Measurements from ENCODE around the gene CCHCR1. TPM values are rescaled to one million over a fixed set of nuclear protein-coding genes. Genes with fewer than 3 reads are reported as not detected.
A peak's percentile ranks its signal among the peaks of the same experiment; 100 is the strongest.

The CCHCR1 gene
- total RNA-seq, 2 donors from 2014 or later = 47.5 to 64.2 TPM

- no peak for ATAC-seq (replicated peaks in 1 of 2)
- no peaks in the 10 kb centered on the region for H3K27me3 Mint-ChIP-seq (ENCODE audit: low read depth)
- no peaks in the 10 kb centered on the region for H3K4me1 Mint-ChIP-seq (ENCODE audit: low read depth)
- H3K9me3 Mint-ChIP-seq = no peaks in the 10 kb centered on the region
- DNase-seq = no peak
- H3K4me3 Mint-ChIP-seq = no peak overlapping the region
- peaks cover 2 to 3% of the 10 kb centered on the region in 2 donors for H3K36me3 Mint-ChIP-seq (ENCODE audit: insufficient read depth in 2 of 2)
- no peak overlapping the region for H3K27ac Mint-ChIP-seq
Measured at GRCh38 chr6:31144970-31145340, 12.6 kb downstream of the CCHCR1 start.

- Mint-ChIP-seq H3K27ac (no peak overlapping the region), H3K9me3 (no peaks in the 10 kb centered on the region), H3K36me3 (ENCODE audit: insufficient read depth in 2 of 2) (peaks cover 1 to 2% of the 10 kb centered on the region in 2 donors), H3K4me3 (no peak overlapping the region), H3K27me3 (ENCODE audit: low read depth) (no peaks in the 10 kb centered on the region), H3K4me1 (ENCODE audit: low read depth) (no peaks in the 10 kb centered on the region)
- no peak for DNase-seq
- no peak for ATAC-seq (replicated peaks in 1 of 2)
Measured at GRCh38 chr6:31144296-31144969, 13.2 kb downstream of the CCHCR1 start.

GRCh38 chr6:31143148-31143547, 14.5 kb downstream of the CCHCR1 start:
- H3K4me3 Mint-ChIP-seq = no peak overlapping the region
- no peak for DNase-seq
- no peak overlapping the region for H3K27ac Mint-ChIP-seq
- H3K9me3 Mint-ChIP-seq = no peaks in the 10 kb centered on the region
- H3K4me1 Mint-ChIP-seq (ENCODE audit: low read depth) = no peaks in the 10 kb centered on the region
- ATAC-seq (replicated peaks in 1 of 2) = no peak
- no peaks in the 10 kb centered on the region for H3K27me3 Mint-ChIP-seq (ENCODE audit: low read depth)
- H3K36me3 Mint-ChIP-seq (ENCODE audit: insufficient read depth in 2 of 2) = peaks cover 1 to 2% of the 10 kb centered on the region in 2 donors

DNA sequence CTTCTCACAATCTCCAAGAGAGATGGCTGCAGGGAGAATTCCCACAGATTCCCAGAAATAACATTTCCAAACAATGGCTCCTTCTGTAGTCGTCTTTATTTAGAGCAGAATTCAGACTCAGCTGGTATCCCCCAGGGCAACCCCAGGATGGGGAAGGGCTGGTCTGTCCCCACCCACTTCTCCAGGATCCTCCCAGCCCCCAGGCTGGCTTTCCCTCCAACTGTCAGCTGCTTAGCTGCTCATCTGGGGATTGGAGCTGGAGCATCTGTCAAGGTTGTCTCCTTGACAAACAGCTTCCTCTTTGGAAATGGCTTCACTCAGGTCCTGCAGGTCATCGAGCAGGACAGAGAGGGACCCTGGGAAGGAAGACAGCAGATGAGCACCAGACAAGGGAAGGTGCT, 15.2 kb downstream of the CCHCR1 start:
- Mint-ChIP-seq H3K27ac (no peak overlapping the region), H3K27me3 (ENCODE audit: low read depth) (no peaks in the 10 kb centered on the region), H3K36me3 (ENCODE audit: insufficient read depth in 2 of 2) (peaks cover 1 to 2% of the 10 kb centered on the region in 2 donors), H3K4me3 (no peak overlapping the region), H3K9me3 (no peaks in the 10 kb centered on the region), H3K4me1 (ENCODE audit: low read depth) (peaks cover 6% of the 10 kb centered on the region)
- DNase-seq (no peak), ATAC-seq (replicated peaks in 1 of 2) (no peak)

DNA sequence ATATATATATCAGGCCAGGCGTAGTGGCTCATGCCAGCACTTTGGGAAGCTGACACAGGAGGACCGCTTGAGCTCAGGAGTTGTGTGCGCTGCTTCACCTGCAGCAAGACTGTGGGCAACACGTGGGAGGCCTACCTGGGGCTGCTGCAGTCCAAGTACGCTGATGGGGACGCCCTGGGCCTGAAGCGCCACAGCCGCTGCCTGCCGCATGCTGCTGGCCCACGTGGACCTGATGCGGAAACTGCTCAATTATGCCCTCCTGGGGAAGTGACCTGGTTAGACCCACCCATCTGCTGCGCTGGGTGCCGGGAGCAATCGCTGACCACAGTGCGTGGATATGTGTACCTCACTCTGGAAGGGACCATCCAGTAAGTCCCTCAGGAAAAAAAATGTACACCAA, 17.0 kb downstream of the CCHCR1 start:
- Mint-ChIP-seq H3K9me3 (no peaks in the 10 kb centered on the region), H3K27me3 (ENCODE audit: low read depth) (no peaks in the 10 kb centered on the region), H3K4me3 (no peak overlapping the region), H3K36me3 (ENCODE audit: insufficient read depth in 2 of 2) (peaks cover 0 to 2% of the 10 kb centered on the region in 2 donors), H3K4me1 (ENCODE audit: low read depth) (peaks cover 7% of the 10 kb centered on the region), H3K27ac (no peak overlapping the region)
- ATAC-seq (replicated peaks in 1 of 2) = no peak
- DNase-seq = no peak

DNA sequence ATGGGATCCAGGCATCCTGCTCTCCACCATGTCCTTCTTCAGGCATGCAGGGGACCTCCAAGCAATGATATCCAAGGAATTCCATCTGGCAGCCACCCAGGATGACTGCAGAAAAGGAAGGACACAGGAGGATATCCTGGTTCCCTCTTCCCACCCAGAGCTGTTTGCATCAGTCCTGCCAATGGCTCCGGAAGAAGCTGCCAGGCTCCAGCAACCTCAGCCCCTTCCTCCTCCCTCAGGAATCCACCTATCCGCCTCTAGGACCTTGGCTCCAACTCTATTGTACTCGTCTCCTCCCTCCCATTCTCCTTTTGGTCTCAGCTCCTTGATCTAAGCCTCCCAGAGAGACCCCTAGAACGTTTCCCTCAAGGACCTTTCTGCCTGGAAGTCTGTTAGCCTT, 18.0 kb downstream of the CCHCR1 start:
- H3K4me3 Mint-ChIP-seq = no peak overlapping the region
- no peaks in the 10 kb centered on the region for H3K36me3 Mint-ChIP-seq (ENCODE audit: insufficient read depth in 2 of 2)
- no peak overlapping the region for H3K27ac Mint-ChIP-seq
- ATAC-seq (replicated peaks in 1 of 2) (no peak), DNase-seq (no peak)
- peaks cover 7% of the 10 kb centered on the region for H3K4me1 Mint-ChIP-seq (ENCODE audit: low read depth)
- H3K27me3 Mint-ChIP-seq (ENCODE audit: low read depth) = no peaks in the 10 kb centered on the region
- no peaks in the 10 kb centered on the region for H3K9me3 Mint-ChIP-seq

DNA sequence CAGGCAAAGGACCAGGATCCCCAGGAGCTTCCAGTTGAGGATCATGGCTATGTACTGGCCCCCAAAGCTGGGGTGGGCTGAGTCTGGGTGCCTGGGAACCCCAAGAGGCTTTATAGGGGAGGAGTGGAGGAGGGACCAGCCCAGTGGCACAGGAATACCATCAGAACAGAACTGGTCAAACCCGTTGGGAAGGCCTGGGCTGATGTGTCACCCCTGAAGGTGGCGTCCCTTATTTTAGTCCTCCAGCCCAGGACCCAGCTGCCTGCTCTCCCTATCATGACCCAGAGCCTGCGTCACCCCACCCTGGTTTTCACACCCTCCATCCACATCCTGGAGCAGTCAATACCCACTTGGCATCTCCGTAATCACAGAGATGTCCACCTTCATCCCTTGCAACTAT, 18.6 kb downstream of the CCHCR1 start, which contains the start of gene PSORS1C2:
TSS of gene PSORS1C2 (minus strand) at position 85 of the 400 bp plus-strand sequence. CDS start at position 45, 40 bp downstream.
- Mint-ChIP-seq H3K27me3 (ENCODE audit: low read depth) (no peaks in the 10 kb centered on the region), H3K36me3 (ENCODE audit: insufficient read depth in 2 of 2) (no peaks in the 10 kb centered on the region), H3K4me3 (peak within 1 kb of the TSS; percentile 71 to 85), H3K27ac (no peak within 1 kb of the TSS), H3K9me3 (no peaks in the 10 kb centered on the region), H3K4me1 (ENCODE audit: low read depth) (peaks cover 7% of the 10 kb centered on the region)
- ATAC-seq (replicated peaks in 1 of 2) (no peak), DNase-seq (no peak)

GRCh38 chr6:31135710-31136109, 21.9 kb downstream of the CCHCR1 start:
- Mint-ChIP-seq H3K27ac (no peak overlapping the region), H3K4me3 (no peak overlapping the region), H3K27me3 (ENCODE audit: low read depth) (no peaks in the 10 kb centered on the region), H3K36me3 (ENCODE audit: insufficient read depth in 2 of 2) (no peaks in the 10 kb centered on the region), H3K4me1 (ENCODE audit: low read depth) (peaks cover 7% of the 10 kb centered on the region), H3K9me3 (no peaks in the 10 kb centered on the region)
- ATAC-seq (replicated peaks in 1 of 2) (no peak), DNase-seq (no peak)

GRCh38 chr6:31132806-31133205, 24.8 kb downstream of the CCHCR1 start:
- H3K4me3 Mint-ChIP-seq = no peak overlapping the region
- H3K4me1 Mint-ChIP-seq (ENCODE audit: low read depth) = peaks cover 12% of the 10 kb centered on the region
- no peaks in the 10 kb centered on the region for H3K36me3 Mint-ChIP-seq (ENCODE audit: insufficient read depth in 2 of 2)
- H3K27ac Mint-ChIP-seq = no peak overlapping the region
- no peaks in the 10 kb centered on the region for H3K9me3 Mint-ChIP-seq
- H3K27me3 Mint-ChIP-seq (ENCODE audit: low read depth) = peaks cover 6% of the 10 kb centered on the region
- DNase-seq = no peak
- ATAC-seq (replicated peaks in 1 of 2) = no peak

DNA sequence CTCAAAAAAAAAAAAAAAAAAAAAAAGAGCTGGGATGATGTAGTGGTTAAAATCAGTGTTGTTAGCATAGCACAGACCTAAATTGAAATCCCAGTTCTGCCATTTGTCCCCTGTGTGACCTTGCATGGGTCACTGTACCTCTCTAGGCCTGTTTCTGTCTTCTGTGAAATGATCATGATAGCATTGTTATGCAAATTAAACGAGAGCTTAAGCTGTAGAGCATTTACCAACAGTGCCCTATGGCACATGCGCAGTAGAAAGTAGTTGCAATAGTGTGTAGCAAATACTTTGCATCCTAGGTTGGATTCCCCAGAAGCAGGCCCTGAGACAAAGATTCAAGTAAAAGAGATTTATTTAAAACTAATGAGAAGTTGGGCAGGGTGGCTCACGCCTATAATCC, 26.0 kb downstream of the CCHCR1 start:
- ATAC-seq (replicated peaks in 1 of 2) = no peak
- H3K27me3 Mint-ChIP-seq (ENCODE audit: low read depth) = peaks cover 6% of the 10 kb centered on the region

GRCh38 chr6:31130751-31131150, 26.9 kb downstream of the CCHCR1 start:
- no peak overlapping the region for H3K27ac Mint-ChIP-seq

More for the DNA sequence above, 26.0 kb downstream of the CCHCR1 start:
- Mint-ChIP-seq H3K4me1 (ENCODE audit: low read depth) (peaks cover 7% of the 10 kb centered on the region), H3K27ac (no peak overlapping the region), H3K36me3 (ENCODE audit: insufficient read depth in 2 of 2) (no peaks in the 10 kb centered on the region), H3K4me3 (no peak overlapping the region), H3K9me3 (no peaks in the 10 kb centered on the region)
- DNase-seq = no peak

GRCh38 chr6:31129130-31129529, 28.5 kb downstream of the CCHCR1 start:
- Mint-ChIP-seq H3K9me3 (no peaks in the 10 kb centered on the region), H3K27me3 (ENCODE audit: low read depth) (peaks cover 6% of the 10 kb centered on the region), H3K27ac (no peak overlapping the region), H3K4me1 (ENCODE audit: low read depth) (peaks cover 7% of the 10 kb centered on the region), H3K36me3 (ENCODE audit: insufficient read depth in 2 of 2) (no peaks in the 10 kb centered on the region), H3K4me3 (no peak overlapping the region)
- no peak for ATAC-seq (replicated peaks in 1 of 2)
- DNase-seq = no peak

More at GRCh38 chr6:31130751-31131150, 26.9 kb downstream of the CCHCR1 start:
- Mint-ChIP-seq H3K4me1 (ENCODE audit: low read depth) (peaks cover 7% of the 10 kb centered on the region), H3K9me3 (no peaks in the 10 kb centered on the region), H3K36me3 (ENCODE audit: insufficient read depth in 2 of 2) (no peaks in the 10 kb centered on the region), H3K27me3 (ENCODE audit: low read depth) (peaks cover 6% of the 10 kb centered on the region), H3K4me3 (no peak overlapping the region)
- ATAC-seq (replicated peaks in 1 of 2) = no peak
- DNase-seq = no peak

DNA sequence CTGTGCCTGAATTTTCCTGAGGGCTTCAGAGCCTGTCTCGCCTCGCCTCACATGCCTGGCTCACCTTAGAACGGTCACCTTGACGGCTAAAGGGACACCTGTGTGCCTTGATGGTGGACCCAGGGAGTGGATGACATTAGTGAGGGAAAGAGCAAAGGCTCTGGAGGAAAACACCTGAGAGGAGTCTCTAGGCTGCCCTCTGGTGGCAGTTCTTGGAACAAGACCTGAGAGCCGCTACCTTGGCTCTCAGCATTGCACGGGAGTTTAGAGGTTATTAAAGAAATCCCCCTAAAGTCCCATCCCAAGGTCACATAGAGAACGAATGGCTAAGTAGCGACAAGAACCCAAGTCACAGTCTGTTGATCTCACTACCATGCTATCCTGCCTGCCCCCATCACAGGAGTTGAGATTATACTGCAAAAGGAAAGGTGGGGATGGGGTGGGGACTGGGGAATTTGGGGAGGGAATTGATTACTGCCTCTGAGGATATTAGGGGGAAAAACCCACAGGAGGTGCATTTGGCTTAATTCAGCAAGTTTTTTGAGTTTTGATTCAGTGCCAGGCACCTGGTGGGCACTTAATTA, 29.4 kb downstream of the CCHCR1 start:
- H3K36me3 Mint-ChIP-seq (ENCODE audit: insufficient read depth in 2 of 2) = no peaks in the 10 kb centered on the region
- no peak overlapping the region for H3K4me3 Mint-ChIP-seq
- no peak overlapping the region for H3K27ac Mint-ChIP-seq
- no peaks in the 10 kb centered on the region for H3K9me3 Mint-ChIP-seq
- peak; percentile 77 for DNase-seq
- peaks cover 7% of the 10 kb centered on the region for H3K4me1 Mint-ChIP-seq (ENCODE audit: low read depth)
- peak; percentile 58 to 70 for ATAC-seq (replicated peaks in 1 of 2)
- H3K27me3 Mint-ChIP-seq (ENCODE audit: low read depth) = peaks cover 6% of the 10 kb centered on the region
